ENCODE measurements around the gene LAMTOR1.
A peak's percentile ranks its signal among the peaks of the same experiment; 100 is the strongest.

LAMTOR1 gene

GRCh38 chr11:72119198-72119597 is 16.1 kb upstream of the LAMTOR1 start:
- no peak for DNase-seq (ENCODE audit: low read depth in 2 of 2)

DNA sequence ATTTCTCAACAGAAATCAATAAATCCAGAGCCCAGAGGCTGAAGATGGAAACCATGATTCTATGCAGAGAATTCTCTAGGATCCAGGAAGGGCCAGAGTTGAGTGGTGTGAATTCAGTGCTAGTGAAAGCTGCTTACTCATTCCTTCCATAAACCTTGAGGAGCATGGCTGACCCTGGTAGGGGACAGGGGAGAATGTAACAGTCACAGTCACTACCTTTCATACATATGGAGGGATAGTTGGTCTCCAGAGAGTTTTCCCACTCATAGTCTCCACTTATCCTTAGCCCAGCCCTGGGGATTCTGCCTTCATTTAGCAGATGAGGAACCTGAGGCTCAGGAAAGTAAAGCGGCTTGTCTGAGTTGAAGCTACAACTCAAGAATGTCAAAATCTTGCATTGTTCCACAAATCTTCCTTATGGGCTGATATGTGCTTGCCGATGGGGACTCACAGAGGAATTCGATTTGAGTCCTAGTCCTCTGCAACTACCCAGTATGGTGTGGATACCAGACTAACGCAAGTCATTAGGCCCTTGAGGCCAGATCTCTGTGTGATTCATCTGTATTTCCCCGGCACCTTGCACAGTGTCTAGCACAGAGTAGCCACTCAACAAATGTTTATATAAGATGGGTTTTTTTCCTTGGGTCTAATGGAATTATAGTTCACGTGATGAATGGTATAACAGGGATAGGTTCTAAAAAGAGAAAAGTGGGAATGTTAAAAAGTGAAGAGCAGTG is 13.1 kb upstream of the LAMTOR1 start:
- no peak for DNase-seq (ENCODE audit: low read depth in 2 of 2)

- DNase-seq (ENCODE audit: low read depth in 2 of 2) = no peak
Observed at GRCh38 chr11:72114570-72114969, 11.5 kb upstream of the LAMTOR1 start.

DNA sequence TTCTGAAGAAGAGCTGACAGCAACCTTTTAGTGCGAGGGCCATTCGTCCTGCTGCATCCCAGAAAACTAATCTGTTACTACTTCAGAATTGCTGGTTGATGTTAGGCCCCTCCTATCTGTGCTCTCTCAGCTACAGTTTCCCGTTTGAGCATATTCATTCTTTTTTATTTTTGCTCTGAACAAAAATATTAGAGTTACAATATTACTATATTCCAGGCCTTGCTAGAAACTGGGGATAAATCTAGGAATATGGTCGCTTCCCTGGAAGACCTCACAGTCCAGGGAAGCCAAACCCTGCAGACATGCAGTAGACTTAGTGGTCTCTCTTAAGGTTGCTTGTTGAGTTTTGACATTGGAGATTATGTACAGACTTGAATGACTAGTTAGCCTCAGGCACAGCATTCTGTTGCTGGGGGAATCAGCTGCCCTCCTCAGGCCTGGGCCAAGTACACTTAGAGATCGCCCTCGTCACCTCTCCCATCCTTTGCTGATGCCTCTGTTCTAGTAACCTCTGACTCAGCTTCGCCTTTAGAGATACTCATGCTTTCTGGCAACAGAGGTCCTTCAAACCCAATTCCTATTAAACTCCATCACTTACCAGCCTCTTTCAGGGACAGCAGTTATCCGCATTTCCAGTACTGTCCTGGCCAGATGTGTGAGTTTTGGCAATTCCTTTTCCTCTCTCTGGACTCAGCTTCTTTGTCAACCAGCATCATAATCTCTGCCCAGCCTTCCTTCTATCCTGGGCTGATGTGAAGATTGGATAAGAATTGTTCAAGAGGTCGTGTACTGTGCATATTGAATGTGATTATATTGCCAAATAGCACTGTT is 10.1 kb upstream of the LAMTOR1 start:
- no peak for DNase-seq (ENCODE audit: low read depth in 2 of 2)

DNA sequence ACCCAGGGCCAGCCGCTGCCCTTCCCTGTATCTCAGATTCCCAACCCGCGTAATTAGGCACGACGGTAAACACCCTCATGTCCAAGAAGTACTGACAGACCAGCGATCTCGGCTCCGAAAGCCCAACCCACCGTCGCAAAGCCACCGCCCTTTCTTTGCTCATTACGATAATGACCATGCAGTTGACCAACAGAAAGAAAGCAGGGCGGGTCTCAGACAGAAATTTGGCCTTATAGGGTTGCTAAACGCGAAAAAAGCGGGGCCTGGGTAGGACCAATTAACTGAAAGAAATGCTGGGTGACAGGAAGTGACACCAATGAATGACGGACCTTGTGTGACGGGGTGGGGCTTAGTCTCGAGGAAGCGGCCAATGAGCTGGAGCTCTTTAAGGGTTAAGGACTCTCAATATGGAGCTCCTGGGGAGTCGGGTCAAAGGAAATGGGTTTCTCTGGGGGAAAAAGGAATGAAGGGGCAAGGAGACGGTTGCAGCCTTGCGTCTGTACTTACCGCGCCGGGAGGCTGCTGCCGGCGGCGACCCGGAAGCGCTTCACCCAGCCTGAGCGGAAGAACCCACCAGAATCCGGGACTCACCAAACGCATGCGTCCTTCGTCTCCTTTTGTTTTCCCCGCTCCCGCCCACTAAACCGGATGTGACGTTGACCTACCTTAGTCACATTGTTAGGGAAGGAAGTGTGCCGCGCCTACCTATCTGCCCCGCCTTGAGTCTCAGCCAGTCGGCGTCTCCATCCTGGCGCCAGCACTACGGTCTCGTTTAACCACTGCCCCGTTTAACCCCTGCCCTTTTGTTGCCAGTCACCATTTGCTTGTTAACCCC is 9.3 kb upstream of the LAMTOR1 start, which contains the start of gene ANAPC15:
TSS of gene ANAPC15 (minus strand) at position 553 of the 835 bp plus-strand sequence. CDS start 1,419 bp downstream, outside the sequence.
- DNase-seq (ENCODE audit: low read depth in 2 of 2) = peak; percentile 91 to 97

- DNase-seq (ENCODE audit: low read depth in 2 of 2) = no peak
Observed at GRCh38 chr11:72111300-72112142, 8.4 kb upstream of the LAMTOR1 start.

DNA sequence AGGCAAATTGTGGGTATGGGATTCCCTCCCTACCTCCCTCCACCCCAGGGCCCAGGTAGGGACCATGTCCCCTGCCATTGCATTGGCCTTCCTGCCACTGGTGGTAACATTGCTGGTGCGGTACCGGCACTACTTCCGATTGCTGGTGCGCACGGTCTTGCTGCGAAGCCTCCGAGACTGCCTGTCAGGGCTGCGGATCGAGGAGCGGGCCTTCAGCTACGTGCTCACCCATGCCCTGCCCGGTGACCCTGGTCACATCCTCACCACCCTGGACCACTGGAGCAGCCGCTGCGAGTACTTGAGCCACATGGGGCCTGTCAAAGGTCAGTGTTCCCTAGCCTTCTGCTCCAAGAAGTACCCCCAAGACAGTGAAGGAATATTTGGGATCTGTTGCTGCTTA is 2.8 kb upstream of the LAMTOR1 start, which contains the start of gene TOMT:
TSS of gene TOMT (plus strand) at position 37 of the 400 bp plus-strand sequence. CDS start at position 65, 28 bp downstream.
- no peak for DNase-seq (ENCODE audit: low read depth in 2 of 2)

DNA sequence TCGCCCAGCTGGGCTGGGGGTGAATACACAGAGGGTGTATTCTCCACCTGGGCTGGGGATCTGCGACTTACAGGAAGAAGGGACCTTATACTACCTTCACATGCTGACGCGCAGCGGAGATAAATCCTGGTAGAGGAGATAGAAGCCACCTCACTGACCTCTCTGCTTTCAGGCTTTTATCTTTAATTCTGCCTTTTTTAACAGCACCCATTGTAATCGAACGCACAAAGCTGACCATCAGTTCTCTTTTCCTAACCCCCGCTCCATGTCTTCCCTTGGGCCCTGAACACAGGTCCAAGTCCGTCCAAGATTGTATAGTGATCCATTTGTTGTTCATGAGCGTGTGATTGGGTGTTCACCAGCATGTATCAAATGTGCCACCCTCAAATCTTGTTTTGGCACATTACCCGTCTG is 664 bp upstream of the LAMTOR1 start:
- DNase-seq (ENCODE audit: low read depth in 2 of 2) = no peak

- DNase-seq (ENCODE audit: low read depth in 2 of 2) = no peak
Observed at GRCh38 chr11:72102631-72102945, 509 bp downstream of the LAMTOR1 start.

- DNase-seq (ENCODE audit: low read depth in 2 of 2) = no peak
Observed at GRCh38 chr11:72102162-72102561, 935 bp downstream of the LAMTOR1 start.

DNA sequence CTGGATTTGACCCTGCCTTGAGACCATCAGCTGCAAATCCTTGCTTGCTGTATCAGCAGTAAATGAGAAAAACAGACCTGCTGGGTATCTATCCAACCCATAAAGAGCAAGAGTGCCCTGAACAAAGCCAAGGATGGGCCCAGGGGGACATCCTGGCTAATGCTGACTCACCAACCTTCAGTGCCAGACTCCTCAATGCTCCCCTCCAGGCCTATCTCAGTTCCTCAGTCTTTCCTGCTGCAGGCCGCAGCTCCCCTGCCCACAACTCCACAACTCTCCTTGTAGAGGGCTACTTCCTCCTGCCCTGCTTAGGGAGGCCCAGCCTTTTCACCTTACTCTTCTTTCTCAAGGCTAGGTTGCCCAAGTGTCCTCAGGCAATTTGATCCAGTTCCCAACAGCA is 2.6 kb downstream of the LAMTOR1 start:
- DNase-seq (ENCODE audit: low read depth in 2 of 2) = no peak

DNA sequence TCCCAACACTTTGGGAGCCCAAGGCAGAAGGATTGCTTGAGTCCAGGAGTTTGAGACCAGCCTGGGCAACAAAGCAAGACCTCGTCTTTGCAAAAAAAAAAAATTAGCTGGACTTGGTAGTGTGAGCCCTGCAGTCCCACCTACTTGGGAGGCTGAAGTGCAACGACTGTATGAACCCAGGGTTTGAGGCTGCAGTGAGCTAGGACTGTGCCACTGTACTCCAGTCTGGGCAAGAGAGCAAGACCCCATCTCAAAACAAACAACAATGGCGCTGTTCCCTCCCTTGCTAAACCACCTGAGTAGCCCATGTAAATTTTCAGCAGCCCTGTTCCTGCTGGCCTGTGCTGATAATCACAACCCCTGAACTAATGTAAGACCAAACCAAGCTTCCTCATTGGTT is 3.1 kb downstream of the LAMTOR1 start:
- no peak for DNase-seq (ENCODE audit: low read depth in 2 of 2)

- no peak for DNase-seq (ENCODE audit: low read depth in 2 of 2)
Observed at GRCh38 chr11:72098741-72099140, 4.4 kb downstream of the LAMTOR1 start.

- peak; percentile 39 to 48 for DNase-seq (ENCODE audit: low read depth in 2 of 2)
Observed at GRCh38 chr11:72091292-72091691, 11.8 kb downstream of the LAMTOR1 start.

- DNase-seq (ENCODE audit: low read depth in 2 of 2) = no peak
Observed at GRCh38 chr11:72088076-72088808, 14.9 kb downstream of the LAMTOR1 start.

- DNase-seq (ENCODE audit: low read depth in 2 of 2) = no peak
Observed at GRCh38 chr11:72085621-72086351, 17.3 kb downstream of the LAMTOR1 start.

- DNase-seq (ENCODE audit: low read depth in 2 of 2) = no peak
Observed at GRCh38 chr11:72084965-72085364, 18.1 kb downstream of the LAMTOR1 start.

DNA sequence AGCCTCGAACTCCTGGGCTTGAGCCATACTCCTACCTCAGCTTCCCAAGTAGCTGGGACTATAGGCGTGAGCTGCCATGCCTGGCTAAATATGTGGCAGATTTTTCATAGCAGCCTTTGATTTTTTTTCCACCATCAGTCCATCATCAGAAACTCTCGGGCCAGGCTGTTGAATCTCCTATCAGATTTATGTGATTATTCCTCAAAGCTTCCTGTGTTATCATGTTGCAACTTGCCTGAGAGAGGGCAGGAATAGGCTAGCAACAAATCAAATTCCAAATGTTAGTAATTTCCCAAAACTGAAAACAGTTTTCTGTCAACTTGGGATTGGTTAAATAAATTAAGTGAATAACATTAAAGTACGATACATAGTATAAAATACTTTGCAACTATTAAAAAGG is 19.0 kb downstream of the LAMTOR1 start:
- no peak for DNase-seq (ENCODE audit: low read depth in 2 of 2)

DNA sequence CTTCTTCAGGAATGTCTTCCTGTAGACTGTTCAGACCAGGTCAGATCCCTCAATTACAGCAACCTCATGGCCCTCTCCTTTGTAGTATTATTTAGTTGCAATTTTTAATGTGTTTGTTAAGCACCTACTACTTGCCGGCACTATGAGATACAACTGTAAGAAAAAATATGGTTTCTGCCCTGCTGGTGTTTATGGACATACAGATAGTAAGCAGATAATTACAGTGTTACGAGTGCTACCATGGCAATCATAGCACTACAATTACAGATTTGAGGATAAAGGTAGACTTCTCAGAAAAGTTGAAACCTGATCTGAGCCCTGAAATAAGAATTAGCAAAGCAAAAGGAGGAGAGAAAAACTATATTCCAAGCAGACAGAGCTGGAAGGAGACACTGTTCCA is 19.7 kb downstream of the LAMTOR1 start:
- no peak for DNase-seq (ENCODE audit: low read depth in 2 of 2)

Data from stimulated activated CD4-positive, alpha-beta T cell treated with anti-CD3 and anti-CD28 coated beads, Interleukin-1b, Interleukin-23, amount 100 ng/mL, for 1 hour (primary cell).